Liver (tissue), 9 donors: ENCODE data around the gene SCP2. TPM values are rescaled to one million over a fixed set of nuclear protein-coding genes. Genes with fewer than 3 reads are reported as not detected.

Experiments
- DNase-seq: peaks from one replicate; pipeline ENCODE4 v3.0.0-alpha.2; 2017; ENCODE audit warnings: low spot score
- H3K27ac ChIP-seq, 2 donors: one replicate each; pipeline ENCODE4 v1.7.0; 2013; ENCODE audit warnings: inconsistent platforms in 2 of 2, low read length in 2 of 2, control low read depth in 1 of 2, low read depth in 1 of 2, mild to moderate bottlenecking in 1 of 2
- H3K27me3 ChIP-seq, 4 donors: one replicate each; pipeline versions ENCODE4 v1.6.1 to v1.7.0; 2013; ENCODE audit warnings: low read length in 3 of 4, inconsistent platforms in 1 of 4, mild to moderate bottlenecking in 1 of 4, moderate library complexity in 1 of 4; ENCODE audit not compliant: control insufficient read depth in 4 of 4, insufficient read depth in 4 of 4
- H3K36me3 ChIP-seq, 4 donors: one replicate each; pipeline versions ENCODE4 v1.6.1 to v1.7.0; 2013; ENCODE audit warnings: low read length in 3 of 4, mild to moderate bottlenecking in 3 of 4, low read depth in 1 of 4, moderate library complexity in 1 of 4; ENCODE audit not compliant: control insufficient read depth in 4 of 4, insufficient read depth in 3 of 4
- H3K4me1 ChIP-seq, 4 donors: one replicate each; pipeline versions ENCODE4 v1.6.1 to v1.7.0; 2013; ENCODE audit warnings: low read length in 3 of 4, mild to moderate bottlenecking in 3 of 4, moderate library complexity in 1 of 4; ENCODE audit not compliant: control insufficient read depth in 4 of 4, insufficient read depth in 4 of 4
- H3K4me3 ChIP-seq, 3 donors: one replicate each; pipeline versions ENCODE4 v1.6.1 to v1.7.0; 2013; ENCODE audit warnings: low read length in 3 of 3, control low read depth in 1 of 3, low read depth in 1 of 3, mild to moderate bottlenecking in 1 of 3
- H3K9ac ChIP-seq, 2 donors: one replicate each; pipeline ENCODE4 v1.7.0; 2013; ENCODE audit warnings: low read length in 2 of 2, mild to moderate bottlenecking in 2 of 2, moderate library complexity in 2 of 2, control low read depth in 1 of 2, low read depth in 1 of 2
- H3K9me3 ChIP-seq, 4 donors: one replicate each; pipeline versions ENCODE4 v1.6.1 to v1.7.0; 2013; ENCODE audit warnings: low read length in 3 of 4; ENCODE audit not compliant: control insufficient read depth in 4 of 4
- ATF3 ChIP-seq: IDR thresholded peaks from 2 replicates; pipeline ENCODE4 v1.6.1; 2016; ENCODE audit warnings: antibody characterized with exemption
- EGR1 ChIP-seq, 2 donors: IDR thresholded peaks; 2 replicates each; pipeline ENCODE4 v1.6.1; 2016 to 2018; ENCODE audit warnings: antibody characterized with exemption in 2 of 2, low read depth in 2 of 2
- FOXA2 ChIP-seq: IDR thresholded peaks from 2 replicates; pipeline ENCODE4 v1.6.1; 2016; ENCODE audit warnings: antibody characterized with exemption
- HNF4A ChIP-seq, 2 donors: conservative IDR thresholded peaks; 2 replicates each; pipeline ENCODE4 v1.6.1; 2016; ENCODE audit warnings: antibody characterized with exemption in 2 of 2, mild to moderate bottlenecking in 2 of 2
- HNF4G ChIP-seq: IDR thresholded peaks from 2 replicates; pipeline ENCODE4 v1.6.1; 2016; ENCODE audit warnings: antibody characterized with exemption
- NR2F2 ChIP-seq: IDR thresholded peaks from 2 replicates; pipeline ENCODE4 v1.6.1; 2016; ENCODE audit warnings: antibody characterized with exemption
- RXRA ChIP-seq, 2 donors: IDR thresholded peaks; 2 replicates each; pipeline ENCODE4 v1.6.1; 2017 to 2018; ENCODE audit warnings: antibody characterized with exemption in 2 of 2, mild to moderate bottlenecking in 1 of 2
- SP1 ChIP-seq: IDR thresholded peaks from 2 replicates; pipeline ENCODE4 v1.6.1; 2018; ENCODE audit warnings: antibody characterized with exemption, mild to moderate bottlenecking
- TAF1 ChIP-seq: conservative IDR thresholded peaks from 2 replicates; pipeline ENCODE4 v1.6.1; 2016; ENCODE audit warnings: antibody characterized with exemption, mild to moderate bottlenecking
- WGBS: extraction: QIAGEN DNeasy Blood & Tissue Kit; methylation state at CpG from one replicate; pipeline ENCODE4 v1.1.7; 2013; 5-methylcytosine and 5-hydroxymethylcytosine counted together
- polyA plus RNA-seq, 2 donors: library from polyadenylated mRNA; stranded (reverse) in 1 of 2; unstranded in 1 of 2; fragments of 200-250 nt in 1 of 2; fragments of >200 nt in 1 of 2; fragmentation: Nextera tagmentation in 1 of 2; extraction: Ambion mirVana in 1 of 2; gene quantifications; one replicate each; pipeline versions ENCODE4 v1.2.1 to v1.2.3, GENCODE V29; 2013 to 2015
- total RNA-seq, 2 donors: library from RNA; depleted of rRNA; stranded (reverse); fragments of >200 nt; gene quantifications; one replicate each; pipeline ENCODE4 v1.2.3, GENCODE V29; 2014
- TF ChIP-seq, protein P1 (sequence below): IDR thresholded peaks from 2 replicates; pipeline ENCODE4 v1.6.1; 2016; ENCODE audit warnings: antibody characterized with exemption
- TF ChIP-seq, protein P2 (sequence below): fragments of 150-350 bp; IDR thresholded peaks from 2 replicates; pipeline ENCODE4 v1.5.1; 2017; ENCODE audit warnings: improper control_type of control experiment, low read depth, low read length; ENCODE audit not compliant: missing input control
- TF ChIP-seq, protein P3 (sequence below): IDR thresholded peaks from 2 replicates; pipeline ENCODE4 v1.6.1; 2016; ENCODE audit warnings: antibody characterized with exemption, mild to moderate bottlenecking
- TF ChIP-seq, protein P4 (sequence below): IDR thresholded peaks from 2 replicates; pipeline ENCODE4 v1.6.1; 2016; ENCODE audit warnings: antibody characterized with exemption
- donor health status: healthy.
- donor health status: healthy.
- donor health status: healthy.
- donor health status: healthy.
- donor health status: healthy.

The SCP2 gene
- total and polyA plus RNA-seq, 4 donors: 122 to 811 (median 529) TPM

- TF ChIP-seq, protein P1, sequence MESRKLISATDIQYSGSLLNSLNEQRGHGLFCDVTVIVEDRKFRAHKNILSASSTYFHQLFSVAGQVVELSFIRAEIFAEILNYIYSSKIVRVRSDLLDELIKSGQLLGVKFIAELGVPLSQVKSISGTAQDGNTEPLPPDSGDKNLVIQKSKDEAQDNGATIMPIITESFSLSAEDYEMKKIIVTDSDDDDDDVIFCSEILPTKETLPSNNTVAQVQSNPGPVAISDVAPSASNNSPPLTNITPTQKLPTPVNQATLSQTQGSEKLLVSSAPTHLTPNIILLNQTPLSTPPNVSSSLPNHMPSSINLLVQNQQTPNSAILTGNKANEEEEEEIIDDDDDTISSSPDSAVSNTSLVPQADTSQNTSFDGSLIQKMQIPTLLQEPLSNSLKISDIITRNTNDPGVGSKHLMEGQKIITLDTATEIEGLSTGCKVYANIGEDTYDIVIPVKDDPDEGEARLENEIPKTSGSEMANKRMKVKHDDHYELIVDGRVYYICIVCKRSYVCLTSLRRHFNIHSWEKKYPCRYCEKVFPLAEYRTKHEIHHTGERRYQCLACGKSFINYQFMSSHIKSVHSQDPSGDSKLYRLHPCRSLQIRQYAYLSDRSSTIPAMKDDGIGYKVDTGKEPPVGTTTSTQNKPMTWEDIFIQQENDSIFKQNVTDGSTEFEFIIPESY: no peak
- TF ChIP-seq HNF4G (no peak), SP1 (no peak), HNF4A (conservative IDR thresholded peaks at IDR 0.05) (no peak), RXRA (IDR thresholded peaks at IDR 0.05) (no peak)
- TF ChIP-seq, protein P2, sequence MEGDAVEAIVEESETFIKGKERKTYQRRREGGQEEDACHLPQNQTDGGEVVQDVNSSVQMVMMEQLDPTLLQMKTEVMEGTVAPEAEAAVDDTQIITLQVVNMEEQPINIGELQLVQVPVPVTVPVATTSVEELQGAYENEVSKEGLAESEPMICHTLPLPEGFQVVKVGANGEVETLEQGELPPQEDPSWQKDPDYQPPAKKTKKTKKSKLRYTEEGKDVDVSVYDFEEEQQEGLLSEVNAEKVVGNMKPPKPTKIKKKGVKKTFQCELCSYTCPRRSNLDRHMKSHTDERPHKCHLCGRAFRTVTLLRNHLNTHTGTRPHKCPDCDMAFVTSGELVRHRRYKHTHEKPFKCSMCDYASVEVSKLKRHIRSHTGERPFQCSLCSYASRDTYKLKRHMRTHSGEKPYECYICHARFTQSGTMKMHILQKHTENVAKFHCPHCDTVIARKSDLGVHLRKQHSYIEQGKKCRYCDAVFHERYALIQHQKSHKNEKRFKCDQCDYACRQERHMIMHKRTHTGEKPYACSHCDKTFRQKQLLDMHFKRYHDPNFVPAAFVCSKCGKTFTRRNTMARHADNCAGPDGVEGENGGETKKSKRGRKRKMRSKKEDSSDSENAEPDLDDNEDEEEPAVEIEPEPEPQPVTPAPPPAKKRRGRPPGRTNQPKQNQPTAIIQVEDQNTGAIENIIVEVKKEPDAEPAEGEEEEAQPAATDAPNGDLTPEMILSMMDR: no peak
Observed at GRCh38 chr1:53081384-53082066, 154.4 kb downstream of the SCP2 start (continued).

GRCh38 chr1:53082826-53083455 lies 155.9 kb downstream of the SCP2 start:
- no peak overlapping the region for H3K9ac ChIP-seq
- H3K27me3 ChIP-seq: no peaks in the 10 kb centered on the region
- H3K4me3 ChIP-seq: no peak overlapping the region
- H3K36me3 ChIP-seq: no peaks in the 10 kb centered on the region
- no peaks in the 10 kb centered on the region for H3K4me1 ChIP-seq
- no peak overlapping the region for H3K27ac ChIP-seq
- DNase-seq: no peak
- WGBS: 85% methylated on average over 13 of the region's 13 CpGs
- H3K9me3 ChIP-seq: no peaks in the 10 kb centered on the region
- TF ChIP-seq RXRA (IDR thresholded peaks at IDR 0.05): no peak
- no peak for TF ChIP-seq HNF4A (conservative IDR thresholded peaks at IDR 0.05)
- TF ChIP-seq, protein P1: no peak
- no peak for TF ChIP-seq FOXA2
- TF ChIP-seq EGR1 (IDR thresholded peaks at IDR 0.05; ENCODE audit: low read depth in 2 of 2): no peak
- no peak for TF ChIP-seq TAF1
- no peak for TF ChIP-seq NR2F2
- no peak for TF ChIP-seq HNF4G
- TF ChIP-seq ATF3: no peak
- TF ChIP-seq, protein P3, sequence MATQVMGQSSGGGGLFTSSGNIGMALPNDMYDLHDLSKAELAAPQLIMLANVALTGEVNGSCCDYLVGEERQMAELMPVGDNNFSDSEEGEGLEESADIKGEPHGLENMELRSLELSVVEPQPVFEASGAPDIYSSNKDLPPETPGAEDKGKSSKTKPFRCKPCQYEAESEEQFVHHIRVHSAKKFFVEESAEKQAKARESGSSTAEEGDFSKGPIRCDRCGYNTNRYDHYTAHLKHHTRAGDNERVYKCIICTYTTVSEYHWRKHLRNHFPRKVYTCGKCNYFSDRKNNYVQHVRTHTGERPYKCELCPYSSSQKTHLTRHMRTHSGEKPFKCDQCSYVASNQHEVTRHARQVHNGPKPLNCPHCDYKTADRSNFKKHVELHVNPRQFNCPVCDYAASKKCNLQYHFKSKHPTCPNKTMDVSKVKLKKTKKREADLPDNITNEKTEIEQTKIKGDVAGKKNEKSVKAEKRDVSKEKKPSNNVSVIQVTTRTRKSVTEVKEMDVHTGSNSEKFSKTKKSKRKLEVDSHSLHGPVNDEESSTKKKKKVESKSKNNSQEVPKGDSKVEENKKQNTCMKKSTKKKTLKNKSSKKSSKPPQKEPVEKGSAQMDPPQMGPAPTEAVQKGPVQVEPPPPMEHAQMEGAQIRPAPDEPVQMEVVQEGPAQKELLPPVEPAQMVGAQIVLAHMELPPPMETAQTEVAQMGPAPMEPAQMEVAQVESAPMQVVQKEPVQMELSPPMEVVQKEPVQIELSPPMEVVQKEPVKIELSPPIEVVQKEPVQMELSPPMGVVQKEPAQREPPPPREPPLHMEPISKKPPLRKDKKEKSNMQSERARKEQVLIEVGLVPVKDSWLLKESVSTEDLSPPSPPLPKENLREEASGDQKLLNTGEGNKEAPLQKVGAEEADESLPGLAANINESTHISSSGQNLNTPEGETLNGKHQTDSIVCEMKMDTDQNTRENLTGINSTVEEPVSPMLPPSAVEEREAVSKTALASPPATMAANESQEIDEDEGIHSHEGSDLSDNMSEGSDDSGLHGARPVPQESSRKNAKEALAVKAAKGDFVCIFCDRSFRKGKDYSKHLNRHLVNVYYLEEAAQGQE: no peak
- TF ChIP-seq, protein P4, sequence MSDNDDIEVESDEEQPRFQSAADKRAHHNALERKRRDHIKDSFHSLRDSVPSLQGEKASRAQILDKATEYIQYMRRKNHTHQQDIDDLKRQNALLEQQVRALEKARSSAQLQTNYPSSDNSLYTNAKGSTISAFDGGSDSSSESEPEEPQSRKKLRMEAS: no peak
